HFFc6 (cell line): Measurements from ENCODE around the gene R3HDML. TPM values are rescaled to one million over a fixed set of nuclear protein-coding genes. Genes with fewer than 3 reads are reported as not detected.
"Not testable (repeated sequence)": the region's sequence is repeated elsewhere in the genome, so short reads cannot be mapped to it uniquely, and the experiment has no call there.

Source experiments
- DNase-seq: peaks from one replicate; pipeline ENCODE4 v3.0.0-alpha.2; 2018
- H3K27ac Mint-ChIP-seq: 2 replicates; pipeline ENCODE4 v1.8.0; 2020; ENCODE audit warnings: mild to moderate bottlenecking, mixed read lengths
- H3K27me3 Mint-ChIP-seq: 2 replicates; pipeline ENCODE4 v1.8.0; 2021; ENCODE audit warnings: mild to moderate bottlenecking, moderate library complexity, mixed read lengths; ENCODE audit not compliant: insufficient read depth
- H3K36me3 Mint-ChIP-seq: 2 replicates; pipeline ENCODE4 v1.8.0; 2021; ENCODE audit warnings: low read depth, mixed read lengths
- H3K4me1 Mint-ChIP-seq: 2 replicates; pipeline ENCODE4 v1.8.0; 2020; ENCODE audit warnings: low read depth, mixed read lengths
- H3K4me3 Mint-ChIP-seq: 2 replicates; pipeline ENCODE4 v1.8.0; 2020; ENCODE audit warnings: mild to moderate bottlenecking, moderate library complexity, mixed read lengths
- H3K9me3 Mint-ChIP-seq: 2 replicates; pipeline ENCODE4 v1.8.0; 2020; ENCODE audit warnings: mild to moderate bottlenecking, mixed read lengths
- CTCF ChIP-seq: fragments of 200-600 bp; sonication (generic); IDR thresholded peaks from 2 replicates; pipeline ENCODE4 v1.5.0; 2021; ENCODE audit warnings: antibody characterized with exemption, mild to moderate bottlenecking
- total RNA-seq, 6 experiments: library from RNA; stranded (reverse); fragmentation: NEBNext Ultra II Directional; extraction: Animal tissue kit (Norgen Biotek cat#: 25700); gene quantifications; 2 replicates in 1 of 6; 3 replicates in 5 of 6; pipeline ENCODE4 v1.2.3, GENCODE V29; 2021

Gene R3HDML
- total RNA-seq, 6 experiments from 2014 or later: not detected

- Mint-ChIP-seq H3K27ac (no peak overlapping the region), H3K9me3 (no peaks in the 10 kb centered on the region), H3K4me3 (no peak overlapping the region)
Measured at GRCh38 chr20:44297721-44298120, 39.1 kb upstream of the R3HDML start.

DNA sequence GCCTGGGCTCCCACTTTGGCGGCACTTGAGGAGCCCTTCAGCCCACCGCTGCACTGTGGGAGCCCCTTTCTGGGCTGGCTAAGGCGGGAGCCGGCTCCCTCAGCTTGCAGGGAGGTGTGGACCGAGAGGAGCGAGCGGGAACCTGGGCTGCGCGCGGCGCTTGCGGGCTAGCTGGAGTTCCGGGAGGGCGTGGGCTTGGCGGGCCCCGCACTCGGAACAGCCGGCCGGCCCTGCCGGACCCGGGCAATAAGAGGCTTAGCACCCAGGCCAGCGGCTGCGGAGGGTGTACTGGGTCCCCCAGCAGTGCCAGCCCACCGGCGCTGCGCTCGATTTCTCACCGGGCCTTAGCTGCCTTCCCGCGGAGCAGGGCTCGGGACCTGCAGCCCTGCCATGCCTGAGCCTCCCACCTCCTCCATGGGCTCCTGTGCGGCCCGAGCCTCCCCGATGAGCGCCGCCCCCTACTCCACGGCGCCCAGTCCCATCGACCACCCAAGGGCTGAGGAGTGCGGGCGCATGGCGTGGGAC lies 37.8 kb upstream of the R3HDML start:
- H3K9me3 Mint-ChIP-seq, DNase-seq, H3K27me3 Mint-ChIP-seq, H3K36me3 Mint-ChIP-seq, H3K4me3 Mint-ChIP-seq, H3K27ac Mint-ChIP-seq, H3K4me1 Mint-ChIP-seq: not testable (repeated sequence)

More at GRCh38 chr20:44297721-44298120, 39.1 kb upstream of the R3HDML start:
- Mint-ChIP-seq H3K4me1 (no peaks in the 10 kb centered on the region), H3K36me3 (no peaks in the 10 kb centered on the region), H3K27me3 (peaks cover 2% of the 10 kb centered on the region; the same call in 1 of the 2 replicates)
- no peak for TF ChIP-seq CTCF
- no peak for DNase-seq

DNA sequence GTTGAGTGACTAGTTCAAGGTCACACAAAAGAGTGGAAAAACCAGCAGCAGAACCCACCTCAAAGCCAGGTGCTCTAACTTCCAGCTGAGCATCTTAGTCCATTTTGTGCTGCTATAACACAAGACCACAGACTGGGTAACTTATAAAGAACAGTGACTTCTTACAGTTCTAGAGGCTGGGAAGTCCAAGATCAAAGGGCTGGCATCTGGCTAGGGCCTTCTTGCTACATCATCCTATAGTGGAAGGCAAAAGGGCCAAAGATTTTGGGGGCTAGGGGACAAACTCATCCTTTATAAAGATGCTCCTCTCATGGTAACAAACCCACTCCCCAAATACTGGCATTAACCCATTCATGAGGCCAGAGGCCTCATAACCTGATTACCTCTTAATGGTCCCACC lies 35.6 kb upstream of the R3HDML start:
- no peak for TF ChIP-seq CTCF
- no peaks in the 10 kb centered on the region for H3K36me3 Mint-ChIP-seq
- H3K4me1 Mint-ChIP-seq: no peaks in the 10 kb centered on the region
- no peaks in the 10 kb centered on the region for H3K9me3 Mint-ChIP-seq
- H3K27me3 Mint-ChIP-seq: peaks cover 2% of the 10 kb centered on the region; the same call in 1 of the 2 replicates
- no peak overlapping the region for H3K4me3 Mint-ChIP-seq
- no peak overlapping the region for H3K27ac Mint-ChIP-seq
- DNase-seq: no peak

- no peaks in the 10 kb centered on the region for H3K9me3 Mint-ChIP-seq
- no peak overlapping the region for H3K27ac Mint-ChIP-seq
- no peak for DNase-seq
- no peak overlapping the region for H3K4me3 Mint-ChIP-seq
- no peaks in the 10 kb centered on the region for H3K27me3 Mint-ChIP-seq
- 0 out of 2 replicates have a peak, but pooled peaks cover 3% of the 10 kb centered on the region for H3K36me3 Mint-ChIP-seq
- no peak for TF ChIP-seq CTCF
- H3K4me1 Mint-ChIP-seq: no peaks in the 10 kb centered on the region
Measured at GRCh38 chr20:44302026-44302669, 34.7 kb upstream of the R3HDML start.

- Mint-ChIP-seq H3K4me3 (no peak overlapping the region), H3K27me3 (no peaks in the 10 kb centered on the region), H3K4me1 (no peaks in the 10 kb centered on the region), H3K36me3 (0 out of 2 replicates have a peak, but pooled peaks cover 3% of the 10 kb centered on the region), H3K9me3 (no peaks in the 10 kb centered on the region), H3K27ac (no peak overlapping the region)
- no peak for DNase-seq
- TF ChIP-seq CTCF: no peak
Measured at GRCh38 chr20:44302736-44303135, 34.1 kb upstream of the R3HDML start.

- H3K27me3 Mint-ChIP-seq: no peaks in the 10 kb centered on the region
- H3K9me3 Mint-ChIP-seq: no peaks in the 10 kb centered on the region
- no peak overlapping the region for H3K4me3 Mint-ChIP-seq
- 0 out of 2 replicates have a peak, but pooled peaks cover 3% of the 10 kb centered on the region for H3K36me3 Mint-ChIP-seq
- H3K27ac Mint-ChIP-seq: no peak overlapping the region
- no peak for TF ChIP-seq CTCF
- no peak for DNase-seq
- H3K4me1 Mint-ChIP-seq: peaks cover 1% of the 10 kb centered on the region
Measured at GRCh38 chr20:44304383-44304782, 32.5 kb upstream of the R3HDML start.
